ENCODE measurements around the gene LAPTM5.

Gene LAPTM5

GRCh38 chr1:30683699-30684098 lies 73.9 kb downstream of the LAPTM5 start:
- no peak overlapping the region for H3K4me3 ChIP-seq (ENCODE audit: low read depth, low read length)
- TF ChIP-seq CTCF (IDR thresholded peaks at IDR 0.05; ENCODE audit: insufficient read depth, low read depth, low read length, missing control alignments) = no peak
- no peak for DNase-seq (ENCODE audit: low read depth)

Measured in GM12865 (cell line).